ENCODE measurements around the gene CARM1. TPM values are rescaled to one million over a fixed set of nuclear protein-coding genes. Genes with fewer than 3 reads are reported as not detected.
"Not testable (repeated sequence)": the region's sequence is repeated elsewhere in the genome, so short reads cannot be mapped to it uniquely, and the experiment has no call there.

CARM1 gene
- total RNA-seq, 4 donors from 2014 or later = 11.8 to 20.5 (median 16.5) TPM

- TF ChIP-seq CTCF (IDR thresholded peaks at IDR 0.05) = no peak
- ATAC-seq (ENCODE audit: low FRiP score) (no peak), DNase-seq (ENCODE audit: low spot score) (no peak)
Measured at GRCh38 chr19:10924597-10924996, 53.2 kb downstream of the CARM1 start.

GRCh38 chr19:10927730-10928562, 56.6 kb downstream of the CARM1 start:
- ATAC-seq (ENCODE audit: low FRiP score) = peak; percentile 5
- TF ChIP-seq CTCF (IDR thresholded peaks at IDR 0.05) = no peak
- DNase-seq (ENCODE audit: low spot score) = no peak

GRCh38 chr19:10928563-10929401, 57.4 kb downstream of the CARM1 start, which contains the start of the genes TIMM29 and YIPF2:
TIMM29 (plus strand) TSS chr19:10928811; CDS start chr19:10928823, 12 bp downstream.
YIPF2 (minus strand) TSS chr19:10928639; CDS start chr19:10928410, 229 bp downstream.
- no peak for TF ChIP-seq CTCF (IDR thresholded peaks at IDR 0.05)
- DNase-seq (ENCODE audit: low spot score) = peak; percentile 66

DNA sequence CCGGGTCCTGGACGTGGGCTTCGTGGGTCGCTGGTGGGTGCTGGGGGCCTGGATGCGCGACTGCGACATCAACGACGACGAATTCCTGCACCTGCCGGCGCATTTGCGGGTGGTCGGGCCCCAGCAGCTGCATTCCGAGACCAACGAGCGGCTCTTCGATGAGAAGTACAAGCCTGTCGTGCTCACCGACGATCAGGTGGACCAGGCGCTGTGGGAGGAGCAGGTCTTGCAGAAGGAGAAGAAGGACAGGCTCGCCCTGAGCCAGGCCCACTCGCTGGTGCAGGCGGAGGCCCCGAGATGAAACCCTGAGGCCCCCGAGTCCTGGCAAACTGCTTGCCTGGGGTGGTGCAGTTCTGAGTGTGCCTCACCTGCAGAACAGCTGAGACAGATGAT, 58.0 kb downstream of the CARM1 start:
- DNase-seq (ENCODE audit: low spot score) (no peak), ATAC-seq (ENCODE audit: low FRiP score) (no peak)
- no peak for TF ChIP-seq CTCF (IDR thresholded peaks at IDR 0.05)

More at GRCh38 chr19:10928563-10929401, 57.4 kb downstream of the CARM1 start, which contains the start of the genes TIMM29 and YIPF2:
- peak; percentile 91 for ATAC-seq (ENCODE audit: low FRiP score)

GRCh38 chr19:10935371-10936059, 64.2 kb downstream of the CARM1 start:
- no peak for ATAC-seq (ENCODE audit: low FRiP score)
- TF ChIP-seq CTCF (IDR thresholded peaks at IDR 0.05) = no peak
- no peak for DNase-seq (ENCODE audit: low spot score)

DNA sequence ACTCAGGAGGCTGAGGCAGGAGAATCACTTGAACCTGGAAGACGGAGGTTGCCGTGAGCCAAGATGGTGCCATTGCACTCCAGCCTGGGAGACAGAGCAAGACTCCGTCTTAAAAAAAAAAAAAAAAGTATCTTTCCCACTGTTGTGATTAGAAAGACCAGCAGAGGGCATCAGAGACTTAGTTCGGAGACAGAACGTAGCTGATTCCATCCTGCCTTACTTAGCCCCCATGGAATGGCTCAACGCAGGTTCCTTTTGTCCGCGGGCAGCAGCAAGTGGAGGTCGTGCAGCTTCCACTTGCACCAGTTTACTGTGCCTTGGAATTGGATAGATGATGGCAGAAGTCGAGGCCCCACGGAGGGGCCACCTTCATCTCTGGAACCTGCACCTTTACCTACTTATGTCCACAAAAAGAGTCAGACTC, 65.3 kb downstream of the CARM1 start:
- no peak for TF ChIP-seq CTCF (IDR thresholded peaks at IDR 0.05)
- DNase-seq (ENCODE audit: low spot score) (no peak), ATAC-seq (ENCODE audit: low FRiP score) (peak; percentile 76)

DNA sequence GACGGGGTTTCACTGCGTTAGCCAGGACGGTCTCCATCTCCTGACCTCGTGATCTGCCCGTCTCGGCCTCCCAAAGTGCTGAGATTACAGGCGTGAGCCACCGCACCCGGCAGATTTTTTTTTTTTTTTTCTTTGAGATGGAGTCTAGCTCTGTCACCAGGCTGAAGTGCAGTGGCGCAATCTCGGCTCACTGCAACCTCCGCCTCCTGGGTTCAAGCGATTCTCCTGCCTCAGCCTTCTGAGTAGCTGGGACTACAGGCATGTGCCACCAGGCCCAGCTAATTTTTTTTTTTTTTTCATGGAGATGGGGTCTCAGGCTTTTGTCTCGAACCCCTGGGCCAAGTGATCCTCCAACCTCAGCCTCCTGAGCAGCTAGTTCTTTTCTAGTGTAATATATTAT, 70.3 kb downstream of the CARM1 start:
- DNase-seq (ENCODE audit: low spot score); ATAC-seq (ENCODE audit: low FRiP score): not testable (repeated sequence)

GRCh38 chr19:10943412-10943811, 72.1 kb downstream of the CARM1 start:
- not testable (repeated sequence) for ATAC-seq (ENCODE audit: low FRiP score)

More at GRCh38 chr19:10943412-10943811, 72.1 kb downstream of the CARM1 start:
- DNase-seq (ENCODE audit: low spot score) = not testable (repeated sequence)

Measured in omental fat pad (tissue), 4 donors.